Esophagus muscularis mucosa (tissue), 4 donors: Measurements from ENCODE around the gene TAS2R13. TPM values are rescaled to one million over a fixed set of nuclear protein-coding genes. Genes with fewer than 3 reads are reported as not detected.

ENCODE experiments used
- DNase-seq: peaks from one replicate; pipeline ENCODE4 v3.0.0-alpha.2; 2017; ENCODE audit errors: extremely low spot score
- H3K27ac ChIP-seq, 4 donors: fragments of 200-600 bp; sonication (generic); replicated peaks in 1 of 4; 1 replicate in 3 of 4; 2 replicates in 1 of 4; pipeline ENCODE4 v1.5.1; 2016 to 2019; ENCODE audit warnings: mild to moderate bottlenecking in 1 of 4
- H3K27me3 ChIP-seq, 4 donors: fragments of 200-600 bp; sonication (generic); one replicate each; pipeline versions ENCODE4 v1.5.1 to v1.6.0; 2016 to 2019
- H3K36me3 ChIP-seq, 4 donors: fragments of 200-600 bp; sonication (generic); one replicate each; pipeline ENCODE4 v1.5.1; 2016 to 2019
- H3K4me1 ChIP-seq, 4 donors: fragments of 200-600 bp; sonication (generic); one replicate each; pipeline ENCODE4 v1.5.1; 2016 to 2019
- H3K4me3 ChIP-seq, 4 donors: fragments of 200-600 bp; sonication (generic); 1 replicate in 2 of 4; 2 replicates in 2 of 4; pipeline ENCODE4 v1.5.1; 2016 to 2019; ENCODE audit warnings: mild to moderate bottlenecking in 4 of 4, moderate library complexity in 1 of 4
- H3K9me3 ChIP-seq, 4 donors: fragments of 200-600 bp; sonication (generic); 1 replicate in 3 of 4; 2 replicates in 1 of 4; pipeline ENCODE4 v1.5.1; 2016 to 2019
- CTCF ChIP-seq, 3 experiments: fragments of 200-600 bp in 2 of 3; fragments of 450-650 bp in 1 of 3; sonication (generic) in 2 of 3; IDR thresholded peaks; one replicate each; pipeline ENCODE4 v1.5.1; 2017 to 2019; ENCODE audit warnings: antibody characterized with exemption in 3 of 3, mild to moderate bottlenecking in 2 of 3, moderate library complexity in 1 of 3
- EP300 ChIP-seq: sonication (generic); formaldehyde crosslinking; IDR thresholded peaks from one replicate; pipeline ENCODE4 v1.6.1; 2017; ENCODE audit warnings: antibody characterized with exemption
- POLR2A ChIP-seq: fragments of 450-650 bp; IDR thresholded peaks from one replicate; pipeline ENCODE4 v1.6.1; 2017; ENCODE audit warnings: antibody characterized with exemption, moderate library complexity, mild to moderate bottlenecking, low read depth
- POLR2AphosphoS5 ChIP-seq, 2 donors: sonication (generic); formaldehyde crosslinking; IDR thresholded peaks; one replicate each; pipeline ENCODE4 v1.6.1; 2017; ENCODE audit warnings: antibody characterized with exemption in 2 of 2
- WGBS: methylation state at CpG from one replicate; pipeline ENCODE4 v1.1.5; 2018; 5-methylcytosine and 5-hydroxymethylcytosine counted together
- intact Hi-C: fragments of 100-400 bp; cut with DNase I; formaldehyde crosslinking; loops from one replicate; pipeline ENCODE4 v1.15.1; 2023
- total RNA-seq, 4 donors: library from RNA; depleted of rRNA; stranded (reverse); fragments of >200 nt; gene quantifications; one replicate each; pipeline versions ENCODE4 v1.1.0 to v1.2.1, GENCODE V29; 2016

The TAS2R13 gene
- total RNA-seq, 4 donors from 2014 or later, result 0.52 to 1.7 (median 0.80) TPM

DNA sequence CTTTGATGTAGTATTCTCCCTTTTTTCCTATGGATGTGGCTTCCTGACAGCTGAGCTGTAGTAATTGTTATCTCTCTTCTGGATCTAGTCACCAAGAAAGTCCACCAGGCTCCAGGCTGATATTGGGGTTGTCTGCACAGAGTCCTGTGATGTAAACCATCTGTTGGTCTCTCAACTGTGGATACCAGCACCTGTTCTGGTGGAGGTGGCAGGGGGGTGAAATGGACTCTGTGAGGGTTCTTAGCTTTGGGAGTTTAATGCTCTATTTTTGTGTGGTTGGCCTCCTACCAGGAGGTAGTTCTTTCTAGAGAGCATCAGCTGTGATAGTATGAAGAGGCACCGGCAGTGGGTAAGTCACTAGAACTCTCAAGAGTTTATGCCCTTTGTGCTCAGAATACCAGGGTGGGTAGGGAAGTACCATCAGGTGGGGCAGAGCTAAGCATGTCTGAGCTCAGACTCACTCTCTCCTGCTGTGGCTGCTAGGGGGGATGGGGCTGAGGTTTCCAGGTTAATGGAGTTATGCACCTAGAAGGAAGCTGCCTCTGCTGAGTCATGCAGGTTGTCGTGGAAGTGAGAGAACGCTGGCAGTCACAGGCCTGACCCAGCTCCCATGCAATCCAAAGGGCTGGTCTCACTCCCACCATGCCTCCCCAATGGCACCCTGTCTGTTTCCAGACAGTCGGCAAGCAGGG is 32.7 kb upstream of the TAS2R13 start:
- Histone ChIP-seq H3K27me3 (no peaks in the 10 kb centered on the region), H3K4me1 (no peaks in the 10 kb centered on the region), H3K36me3 (no peaks in the 10 kb centered on the region), H3K27ac (no peak overlapping the region), H3K9me3 (no peaks in the 10 kb centered on the region), H3K4me3 (no peak overlapping the region)
- TF ChIP-seq POLR2AphosphoS5 (IDR thresholded peaks at IDR 0.05), result no peak
- intact Hi-C loops, result no loop called here
- WGBS, result 79% methylated on average over 4 of the region's 4 CpGs
- no peak for DNase-seq

GRCh38 chr12:10941369-10941768 is 32.0 kb upstream of the TAS2R13 start:
- no peaks in the 10 kb centered on the region for H3K9me3 ChIP-seq
- no peak overlapping the region for H3K4me3 ChIP-seq
- DNase-seq, result no peak
- no peaks in the 10 kb centered on the region for H3K27me3 ChIP-seq
- no peak overlapping the region for H3K27ac ChIP-seq
- intact Hi-C loops, result no loop called here
- no peaks in the 10 kb centered on the region for H3K36me3 ChIP-seq
- TF ChIP-seq EP300 (no peak), POLR2AphosphoS5 (IDR thresholded peaks at IDR 0.05) (no peak), CTCF (IDR thresholded peaks at IDR 0.05) (no peak), POLR2A (no peak)
- H3K4me1 ChIP-seq, result no peaks in the 10 kb centered on the region

DNA sequence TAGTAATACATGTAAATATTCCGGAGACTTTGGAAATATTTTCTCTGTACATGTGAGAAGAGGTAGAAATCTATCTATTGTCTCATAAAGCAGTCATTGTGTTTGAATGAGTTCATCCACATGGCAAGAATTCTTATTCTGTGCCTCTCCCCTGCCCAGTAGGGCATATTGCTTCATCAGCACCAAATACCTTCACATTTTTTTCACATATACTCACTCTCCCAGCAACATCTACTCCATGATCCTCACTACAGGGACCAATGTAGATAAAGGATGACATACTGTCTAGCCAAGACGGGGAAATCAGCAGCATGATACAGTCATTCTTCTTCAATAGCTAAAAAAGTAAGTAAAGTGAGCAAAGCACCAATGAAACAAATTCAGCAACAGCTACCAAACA is 31.0 kb upstream of the TAS2R13 start:
- Histone ChIP-seq H3K36me3 (no peaks in the 10 kb centered on the region), H3K27ac (no peak overlapping the region), H3K4me3 (no peak overlapping the region), H3K9me3 (no peaks in the 10 kb centered on the region), H3K4me1 (no peaks in the 10 kb centered on the region), H3K27me3 (no peaks in the 10 kb centered on the region)
- no peak for TF ChIP-seq POLR2A
- DNase-seq, result no peak
- intact Hi-C loops, result no loop called here
- 79% methylated on average over 2 of the region's 2 CpGs for WGBS

DNA sequence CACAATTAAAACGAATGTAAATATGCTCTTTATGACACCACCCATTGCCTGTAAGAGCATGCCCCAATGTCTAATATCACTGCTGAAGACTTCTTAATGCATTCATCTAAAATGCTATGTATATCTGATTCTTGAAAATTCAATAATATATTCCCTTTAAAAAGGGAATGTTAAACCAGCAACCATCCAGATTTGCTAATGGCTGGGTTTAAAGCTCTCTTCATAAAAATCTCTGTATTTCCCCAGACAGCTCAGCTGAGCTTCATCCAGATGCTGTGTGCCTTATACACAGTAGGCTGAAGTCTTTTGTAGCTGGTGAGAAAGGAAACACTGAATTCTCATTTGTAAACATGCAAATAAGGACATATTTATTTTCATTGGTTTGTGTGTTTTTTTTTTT is 29.8 kb upstream of the TAS2R13 start, which contains the start of gene TAS2R14:
TSS of gene TAS2R14 (minus strand) at position 101 of the 400 bp plus-strand sequence. CDS start at position 45, 56 bp downstream.
- TF ChIP-seq EP300, result no peak
- no peak for TF ChIP-seq CTCF (IDR thresholded peaks at IDR 0.05)
- TF ChIP-seq POLR2AphosphoS5 (IDR thresholded peaks at IDR 0.05), result no peak
- TF ChIP-seq POLR2A, result no peak
- no peaks in the 10 kb centered on the region for H3K9me3 ChIP-seq

GRCh38 chr12:10936506-10936905 is 27.1 kb upstream of the TAS2R13 start:
- no peak for TF ChIP-seq POLR2A
- no peak for TF ChIP-seq CTCF (IDR thresholded peaks at IDR 0.05)
- no peak for TF ChIP-seq EP300
- no peak for TF ChIP-seq POLR2AphosphoS5 (IDR thresholded peaks at IDR 0.05)
- no peaks in the 10 kb centered on the region for H3K9me3 ChIP-seq
- intact Hi-C loops, result no loop called here
- WGBS, result 94% methylated on average over 1 of the region's 1 CpG
- H3K27me3 ChIP-seq, result no peaks in the 10 kb centered on the region
- no peak overlapping the region for H3K4me3 ChIP-seq
- H3K36me3 ChIP-seq, result no peaks in the 10 kb centered on the region
- DNase-seq, result no peak
- H3K4me1 ChIP-seq, result no peaks in the 10 kb centered on the region
- no peak overlapping the region for H3K27ac ChIP-seq

More for the DNA sequence above, 29.8 kb upstream of the TAS2R13 start, which contains the start of gene TAS2R14:
- Histone ChIP-seq H3K4me1 (no peaks in the 10 kb centered on the region), H3K4me3 (no peak within 1 kb of the TSS), H3K36me3 (no peaks in the 10 kb centered on the region), H3K27me3 (no peaks in the 10 kb centered on the region), H3K27ac (no peak within 1 kb of the TSS)
- no peak for DNase-seq
- intact Hi-C loops, result no loop called here
- WGBS, result 88% methylated on average over 1 of the region's 1 CpG

DNA sequence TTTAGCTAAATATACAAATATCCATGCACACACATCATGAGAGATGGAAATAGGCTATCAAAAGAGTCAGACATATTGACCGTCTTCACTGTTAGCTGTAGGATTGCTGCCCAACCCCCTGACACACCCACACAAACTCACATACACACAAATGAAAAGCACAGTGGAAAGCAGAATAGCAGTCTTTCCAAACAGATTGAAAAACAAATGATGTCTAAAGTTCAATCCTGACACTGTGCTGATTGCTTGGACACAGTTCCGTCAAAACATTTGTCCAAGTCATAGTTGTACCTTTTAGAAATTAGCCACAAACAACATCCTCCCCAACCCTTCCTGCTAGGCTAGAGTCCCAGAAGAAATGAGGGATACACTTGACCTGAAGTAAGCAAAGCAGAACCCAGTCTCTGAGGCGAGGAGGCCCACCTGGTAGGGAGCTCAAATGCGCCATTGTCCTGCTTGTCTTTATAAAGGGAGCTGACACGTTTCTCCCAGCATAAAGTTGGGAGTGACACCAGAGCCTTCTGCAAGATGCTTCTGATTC is 19.5 kb upstream of the TAS2R13 start, which contains the start of gene PRH2:
TSS of gene PRH2 (plus strand) at position 491 of the 541 bp plus-strand sequence. CDS start at position 529, 38 bp downstream.
- DNase-seq, result no peak
- WGBS, result 98% methylated on average over 5 of the region's 5 CpGs
- H3K27ac ChIP-seq, result no peak within 1 kb of the TSS
- H3K36me3 ChIP-seq, result no peaks in the 10 kb centered on the region
- H3K4me3 ChIP-seq, result no peak within 1 kb of the TSS
- intact Hi-C loops, result no loop called here
- H3K27me3 ChIP-seq, result no peaks in the 10 kb centered on the region
- no peak for TF ChIP-seq EP300
- TF ChIP-seq POLR2A, result no peak
- TF ChIP-seq POLR2AphosphoS5 (IDR thresholded peaks at IDR 0.05), result no peak
- no peak for TF ChIP-seq CTCF (IDR thresholded peaks at IDR 0.05)
- H3K4me1 ChIP-seq, result no peaks in the 10 kb centered on the region
- H3K9me3 ChIP-seq, result no peaks in the 10 kb centered on the region
